ENCODE measurements around the gene OR4K5.

DNA sequence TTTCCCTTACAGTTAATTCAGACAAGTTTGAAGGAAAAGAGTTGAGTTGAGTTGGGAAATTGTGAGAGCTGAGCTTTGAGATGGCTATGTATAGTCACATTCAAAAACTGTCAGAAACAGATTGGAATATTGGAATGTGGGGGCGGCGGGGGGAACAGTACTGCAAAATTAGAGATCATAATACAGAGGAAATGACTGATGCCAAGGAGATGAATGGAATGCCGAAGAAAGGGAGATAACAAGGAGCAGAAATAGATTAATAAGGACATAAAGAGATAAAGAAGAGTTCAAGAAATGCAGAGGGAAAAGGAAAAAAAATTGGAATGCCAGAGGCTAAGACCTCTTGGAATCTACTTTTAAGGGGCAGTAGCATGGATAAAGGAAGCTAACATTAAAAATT lies 3.2 kb upstream of the OR4K5 start:
- TF ChIP-seq SUZ12 (IDR thresholded peaks at IDR 0.05; ENCODE audit: extremely low read depth, insufficient read depth, insufficient read length) (no peak), ZNF274 (IDR thresholded peaks at IDR 0.05; ENCODE audit: low read depth, low read length) (no peak), YY1 (IDR thresholded peaks at IDR 0.05; ENCODE audit: insufficient read depth, insufficient read length) (no peak)
